Thyroid gland (tissue), 4 donors: ENCODE results near the gene SENP5.

Experiments used
- POLR2A ChIP-seq, 2 donors: fragments of 450-650 bp; IDR thresholded peaks; one replicate each; pipeline ENCODE4 v1.6.1; 2017; ENCODE audit warnings: antibody characterized with exemption in 2 of 2, mild to moderate bottlenecking in 2 of 2, moderate library complexity in 1 of 2
- TF ChIP-seq, protein P1 (sequence below), 6 experiments: fragments of 200-600 bp in 3 of 6; fragments of 450-650 bp in 3 of 6; sonication (generic) in 3 of 6; IDR thresholded peaks; one replicate each; pipeline ENCODE4 v1.5.1; 2016 to 2019; ENCODE audit warnings: antibody characterized with exemption in 6 of 6, mild to moderate bottlenecking in 2 of 6, inconsistent platforms in 1 of 6, moderate library complexity in 1 of 6

DNA sequence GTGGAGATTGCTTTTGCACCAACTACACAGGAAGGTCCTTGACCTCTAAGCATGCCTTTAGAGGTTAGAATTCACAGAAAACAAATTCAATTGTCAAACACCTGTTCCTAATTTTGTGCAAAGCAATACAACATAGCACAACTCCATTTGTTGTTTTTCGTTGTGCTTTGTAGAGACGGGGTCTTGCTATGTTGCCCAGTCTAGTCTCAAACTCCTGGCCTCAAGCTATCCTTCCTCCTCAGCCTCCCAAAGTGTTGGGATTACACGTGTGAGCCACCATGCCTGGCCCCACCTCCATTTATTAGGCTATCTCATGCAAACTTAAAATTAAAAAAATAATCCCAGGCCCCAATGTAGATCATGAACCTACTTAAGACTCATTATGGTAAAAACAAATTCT lies 68.6 kb downstream of the SENP5 start:
- TF ChIP-seq, protein P1, sequence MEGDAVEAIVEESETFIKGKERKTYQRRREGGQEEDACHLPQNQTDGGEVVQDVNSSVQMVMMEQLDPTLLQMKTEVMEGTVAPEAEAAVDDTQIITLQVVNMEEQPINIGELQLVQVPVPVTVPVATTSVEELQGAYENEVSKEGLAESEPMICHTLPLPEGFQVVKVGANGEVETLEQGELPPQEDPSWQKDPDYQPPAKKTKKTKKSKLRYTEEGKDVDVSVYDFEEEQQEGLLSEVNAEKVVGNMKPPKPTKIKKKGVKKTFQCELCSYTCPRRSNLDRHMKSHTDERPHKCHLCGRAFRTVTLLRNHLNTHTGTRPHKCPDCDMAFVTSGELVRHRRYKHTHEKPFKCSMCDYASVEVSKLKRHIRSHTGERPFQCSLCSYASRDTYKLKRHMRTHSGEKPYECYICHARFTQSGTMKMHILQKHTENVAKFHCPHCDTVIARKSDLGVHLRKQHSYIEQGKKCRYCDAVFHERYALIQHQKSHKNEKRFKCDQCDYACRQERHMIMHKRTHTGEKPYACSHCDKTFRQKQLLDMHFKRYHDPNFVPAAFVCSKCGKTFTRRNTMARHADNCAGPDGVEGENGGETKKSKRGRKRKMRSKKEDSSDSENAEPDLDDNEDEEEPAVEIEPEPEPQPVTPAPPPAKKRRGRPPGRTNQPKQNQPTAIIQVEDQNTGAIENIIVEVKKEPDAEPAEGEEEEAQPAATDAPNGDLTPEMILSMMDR (IDR thresholded peaks at IDR 0.05) = no peak
- no peak for TF ChIP-seq POLR2A (IDR thresholded peaks at IDR 0.05)
